Heart left ventricle (tissue), 13 donors: ENCODE data around the gene MPZL1.

ENCODE experiments used
- CTCF ChIP-seq, 12 donors: fragments of 200-600 bp; sonication (generic) in 4 of 12; IDR thresholded peaks; one replicate each; pipeline versions ENCODE4 v1.5.0 to v1.8.0; 2018 to 2022; ENCODE audit warnings: antibody characterized with exemption in 12 of 12, mild to moderate bottlenecking in 5 of 12
- POLR2A ChIP-seq, 2 donors: fragments of 450-650 bp; IDR thresholded peaks; one replicate each; pipeline ENCODE4 v1.6.1; 2017; ENCODE audit warnings: antibody characterized with exemption in 2 of 2, mild to moderate bottlenecking in 2 of 2, moderate library complexity in 2 of 2
- donor health status: ischemic (EF 13 %, LVEDD 7.1; RV severe dilation, severe dysfunction).
- donor health status: DM: no; HTN: yes; CAD: no.
- donor health status: DM: no; HTN: no; CAD: no.
- donor health status: ischemic (EF 25% LVEDD 6.9; RV normal size, moderate dysfunction).
- donor health status: ischemic (EF 25% LVEDD 5.7; RV mildly dilated, moderate dysfunction).
- donor health status: ischemic (EF 35%, LVEDD 5.7; RV mildly dilated, moderate dysfunction).
- donor health status: nonischemic (EF 11% LVEDD 7.7; RV severe dilation, severe dysfunction).
- donor health status: DM: yes; HTN: yes; CAD: no.
- donor health status: PGD.
- donor health status: ischemic (EF 29% LVEDD 5.4; RV normal size, mild dysfunction).
- donor health status: nonischemic (EF 23%, LVEDD 6.1; RV moderate dilation, normal function).

- no peak for TF ChIP-seq CTCF (IDR thresholded peaks at IDR 0.05)
- TF ChIP-seq POLR2A (IDR thresholded peaks at IDR 0.05) = no peak
These were observed 104.3 kb downstream of the MPZL1 start for GRCh38 chr1:167826127-167826526.
